ENCODE measurements around the gene MOB3A. TPM values are rescaled to one million over a fixed set of nuclear protein-coding genes. Genes with fewer than 3 reads are reported as not detected.

Gene MOB3A
- total and polyA plus RNA-seq, 2 of the 13 experiments (the other 11 are each of a cell fraction or from before 2014, with no cell fraction given) = 3.5 to 17.8 TPM

DNA sequence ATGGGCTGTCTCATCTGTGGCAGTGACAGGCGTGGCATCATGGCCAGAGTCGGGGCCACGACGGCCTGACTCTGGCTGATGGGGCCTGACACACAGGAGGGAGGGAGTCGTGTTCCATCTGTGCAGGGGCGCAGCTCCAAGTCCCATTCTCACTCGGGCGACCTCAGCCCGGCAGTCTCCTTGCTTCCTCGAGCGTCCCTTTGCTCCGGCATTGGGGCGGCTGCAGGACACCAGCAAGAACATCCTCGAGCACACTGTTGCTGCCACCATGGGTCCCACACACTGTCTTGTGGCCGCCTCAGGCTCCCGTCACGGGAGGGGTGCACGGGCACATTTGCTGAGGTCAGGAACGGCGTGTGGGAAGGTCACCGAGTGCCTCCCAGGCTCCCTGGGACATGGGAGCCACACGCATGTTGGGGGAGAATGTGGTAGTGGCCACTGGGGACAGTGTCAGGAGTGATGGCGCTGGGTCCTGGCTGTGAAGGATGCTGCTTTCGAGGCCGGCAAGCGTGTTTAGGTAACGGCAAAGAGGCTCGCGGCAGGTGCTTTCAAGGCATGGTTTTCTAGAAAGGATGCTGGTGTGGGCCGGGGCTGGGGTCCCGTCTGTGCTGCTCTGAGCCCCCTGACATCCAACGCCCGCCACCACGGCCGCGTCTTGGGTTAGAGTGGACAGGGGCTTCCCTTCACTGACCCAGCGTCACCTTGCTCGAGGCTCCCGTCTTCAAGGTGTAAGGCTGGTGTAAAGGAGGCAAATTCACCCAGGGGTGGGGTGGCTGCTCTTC is 4.0 kb upstream of the MOB3A start:
- no peak overlapping the region for H2AFZ ChIP-seq (ENCODE audit: low read length)
- H3K36me3 ChIP-seq (replicated peaks in 1 of 2; ENCODE audit: control insufficient read depth in 1 of 2, insufficient read depth in 2 of 2, low read length in 2 of 2) = peaks cover 19 to 27% of the 10 kb centered on the region in 2 experiments
- FAIRE-seq (no peak), ATAC-seq (no peak), DNase-seq (ENCODE audit: low spot score) (no peak)
- H3K9me3 ChIP-seq (ENCODE audit: low read length) = no peaks in the 10 kb centered on the region
- no TSS peak for BruUV-seq (replicated peaks)
- no peaks in the 10 kb centered on the region for H3K27me3 ChIP-seq (ENCODE audit: control insufficient read depth in 1 of 2, insufficient read depth in 2 of 2, low read length in 2 of 2)
- no peak overlapping the region for H3K4me2 ChIP-seq (ENCODE audit: low read depth, low read length)
- CTCF ChIA-PET (ENCODE audit: low intra/inter-chr PET ratio, low total read pairs) = no interaction called here
- H3K27ac ChIP-seq (ENCODE audit: extremely low read length, insufficient read depth, low read length) = no peak overlapping the region
- TF ChIP-seq AGO2 (optimal IDR thresholded peaks at IDR 0.05; ENCODE audit: low read depth, low read length) (peak; percentile 95), POLR2G (IDR thresholded peaks at IDR 0.05; ENCODE audit: low read depth, low read length) (peak; percentile 42; the same call in 1 of the 2 replicates), ZNF230 (CRISPR knock-in tag; IDR thresholded peaks at IDR 0.05) (no peak), ZNF296 (CRISPR knock-in tag; conservative IDR thresholded peaks at IDR 0.05) (no peak), ZNF768 (CRISPR knock-in tag; IDR thresholded peaks at IDR 0.05) (0 out of 2 replicates have a peak, but pooled peaks have one; percentile 11)
- TF ChIP-seq, protein P1, sequence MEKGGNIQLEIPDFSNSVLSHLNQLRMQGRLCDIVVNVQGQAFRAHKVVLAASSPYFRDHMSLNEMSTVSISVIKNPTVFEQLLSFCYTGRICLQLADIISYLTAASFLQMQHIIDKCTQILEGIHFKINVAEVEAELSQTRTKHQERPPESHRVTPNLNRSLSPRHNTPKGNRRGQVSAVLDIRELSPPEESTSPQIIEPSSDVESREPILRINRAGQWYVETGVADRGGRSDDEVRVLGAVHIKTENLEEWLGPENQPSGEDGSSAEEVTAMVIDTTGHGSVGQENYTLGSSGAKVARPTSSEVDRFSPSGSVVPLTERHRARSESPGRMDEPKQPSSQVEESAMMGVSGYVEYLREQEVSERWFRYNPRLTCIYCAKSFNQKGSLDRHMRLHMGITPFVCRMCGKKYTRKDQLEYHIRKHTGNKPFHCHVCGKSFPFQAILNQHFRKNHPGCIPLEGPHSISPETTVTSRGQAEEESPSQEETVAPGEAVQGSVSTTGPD (CRISPR knock-in tag; IDR thresholded peaks at IDR 0.05) = no peak
- POLR2A ChIA-PET = no interaction called here
- peaks cover 11% of the 10 kb centered on the region; the same call in 1 of the 2 replicates for H4K20me1 ChIP-seq (ENCODE audit: insufficient read depth, low read length)
- intact Hi-C loops (cut with micrococcal nuclease; ENCODE audit: unreplicated experiment) (no loop called here), in situ Hi-C loops (cut with HindIII; ENCODE audit: extremely low pct_ligation_motif_present, low pct_unique_long_range_greater_than_20kb) (no loop called here)
- peaks cover 9% of the 10 kb centered on the region for H3K79me2 ChIP-seq (ENCODE audit: insufficient read depth, low read length)
- 95% methylated on average over 27 of the region's 39 CpGs for WGBS (ENCODE audit: low lambda C conversion rate)
- peaks cover 31% of the 10 kb centered on the region for H3K4me1 ChIP-seq (ENCODE audit: insufficient read depth, low read length)
- no peak overlapping the region for H3K9ac ChIP-seq (ENCODE audit: insufficient read depth, low read depth, low read length)
- no peak overlapping the region for H3K4me3 ChIP-seq (replicated peaks in 1 of 3; ENCODE audit: insufficient read depth in 1 of 3, low read depth in 2 of 3, low read length in 3 of 3)

All from HepG2 (cell line).